OCI-LY3 (cell line): ENCODE results near the gene PALMD.

ENCODE experiments used
- CTCF ChIP-seq: fragments of 200-600, 300-600 bp; sonication (generic); IDR thresholded peaks from 2 replicates; pipeline ENCODE4 v1.5.1; 2014; ENCODE audit warnings: antibody characterized with exemption, low read length, low read depth
- EZH2phosphoT487 ChIP-seq: fragments of 200-600 bp; shearing (Covaris generic); IDR thresholded peaks from 2 replicates; pipeline ENCODE4 v1.6.1; 2018; ENCODE audit warnings: antibody characterized with exemption, mixed run types, low read depth

- TF ChIP-seq CTCF (no peak), EZH2phosphoT487 (no peak)
These were observed 10.2 kb upstream of the PALMD start for GRCh38 chr1:99635664-99636063.
